Activated CD4-positive, alpha-beta T cell treated with anti-CD3 and anti-CD28 coated beads, Interleukin-2, amount 50 U/mL, for 1 hour (primary cell): ENCODE data around the gene ATG4C.

Experiments
- DNase-seq: peaks from one replicate; pipeline ENCODE4 v3.0.0-alpha.2; 2020

Gene ATG4C

DNA sequence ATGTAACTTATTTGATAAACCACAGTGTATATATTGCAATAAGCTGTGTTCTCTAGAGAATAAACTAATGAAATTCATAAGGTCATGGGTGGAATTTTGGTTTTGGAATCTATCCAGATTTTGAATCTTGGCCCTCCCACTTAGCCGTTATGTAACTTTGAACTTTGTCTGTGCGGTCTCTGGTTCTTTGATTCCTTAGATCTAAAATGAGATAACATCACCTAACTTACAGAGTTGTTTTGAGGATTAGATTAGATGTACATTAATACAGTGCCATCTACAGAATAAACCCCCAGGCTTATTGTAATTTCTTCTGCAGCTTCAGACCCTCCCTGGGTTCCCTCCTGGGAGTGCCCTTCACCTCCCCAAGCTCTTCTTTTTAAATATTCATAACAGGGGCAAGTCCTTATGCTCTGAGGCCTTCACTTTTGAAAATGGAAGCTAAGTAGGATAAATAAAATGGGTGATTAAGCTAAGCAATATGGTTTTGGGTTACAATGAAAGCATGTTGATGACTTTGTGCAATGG lies 124.3 kb downstream of the ATG4C start:
- no peak for DNase-seq

DNA sequence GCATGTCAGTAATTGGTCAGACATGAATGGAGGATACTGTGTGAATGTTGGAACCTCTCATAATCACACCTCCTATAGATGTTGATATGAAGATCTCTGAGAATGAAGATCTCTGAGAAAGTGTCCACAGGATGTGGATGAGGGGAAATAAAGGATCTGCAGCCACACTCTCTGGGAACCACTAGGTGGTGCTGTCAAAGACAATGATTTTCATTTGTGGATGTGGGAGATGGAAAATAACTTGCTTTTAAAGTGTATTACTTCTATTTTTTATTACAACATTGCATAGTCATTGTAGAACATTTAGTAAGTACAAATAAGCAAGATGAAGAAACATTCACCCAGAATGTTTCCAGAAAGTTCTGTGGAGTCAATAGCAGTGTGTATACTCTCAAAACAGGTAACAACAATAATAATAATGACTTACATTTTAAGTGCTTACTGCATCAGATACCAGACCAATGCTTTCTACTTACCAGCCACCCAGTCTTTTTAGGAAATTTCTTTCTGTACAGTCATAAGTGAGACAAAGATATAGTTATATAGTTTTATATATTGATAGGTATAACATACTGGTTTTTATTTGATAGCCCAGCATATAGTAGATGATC lies 128.2 kb downstream of the ATG4C start:
- no peak for DNase-seq
